ENCODE results near the gene FXYD7.

GRCh38 chr19:35157431-35157830 is 14.4 kb downstream of the FXYD7 start:
- no peak for TF ChIP-seq CTCF (conservative IDR thresholded peaks at IDR 0.05; ENCODE audit: low read length)
- TF ChIP-seq EZH2phosphoT487 (IDR thresholded peaks at IDR 0.05; ENCODE audit: borderline replicate concordance, low read depth, low read length): no peak

Measured in OCI-LY7 (cell line).